Measurements from ENCODE around the gene GRID2. TPM values are rescaled to one million over a fixed set of nuclear protein-coding genes. Genes with fewer than 3 reads are reported as not detected.
"Not testable (repeated sequence)": the region's sequence is repeated elsewhere in the genome, so short reads cannot be mapped to it uniquely, and the experiment has no call there.

The GRID2 gene
- total RNA-seq (2014; rRNA removed; shearing (Covaris generic)), result not detected in 2 replicates

- DNase-seq (ENCODE audit: low spot score), result no peak
These were observed at the start of gene GRID2 for GRCh38 chr4:92303621-92304027. Gene GRID2 (plus strand): TSS chr4:92303966.

GRCh38 chr4:92253986-92254671, 49.6 kb upstream of the GRID2 start:
- DNase-seq (ENCODE audit: low spot score), result no peak

GRCh38 chr4:92254767-92255442, 48.9 kb upstream of the GRID2 start:
- DNase-seq (ENCODE audit: low spot score), result no peak

- no peak for DNase-seq (ENCODE audit: low spot score)
These were observed 47.9 kb upstream of the GRID2 start for GRCh38 chr4:92255920-92256244.

GRCh38 chr4:92257931-92258857, 45.6 kb upstream of the GRID2 start:
- DNase-seq (ENCODE audit: low spot score), result no peak

- no peak for DNase-seq (ENCODE audit: low spot score)
These were observed 42.5 kb upstream of the GRID2 start for GRCh38 chr4:92261256-92261655.

- no peak for DNase-seq (ENCODE audit: low spot score)
These were observed 41.4 kb upstream of the GRID2 start for GRCh38 chr4:92262371-92262770.

- DNase-seq (ENCODE audit: low spot score), result no peak
These were observed 40.8 kb upstream of the GRID2 start for GRCh38 chr4:92263010-92263409.

GRCh38 chr4:92263575-92263974, 40.2 kb upstream of the GRID2 start:
- no peak for DNase-seq (ENCODE audit: low spot score)

- DNase-seq (ENCODE audit: low spot score), result no peak
These were observed 39.6 kb upstream of the GRID2 start for GRCh38 chr4:92264163-92264562.

GRCh38 chr4:92265021-92265420, 38.7 kb upstream of the GRID2 start:
- no peak for DNase-seq (ENCODE audit: low spot score)

GRCh38 chr4:92265798-92266197, 38.0 kb upstream of the GRID2 start:
- no peak for DNase-seq (ENCODE audit: low spot score)

- DNase-seq (ENCODE audit: low spot score), result no peak
These were observed 37.2 kb upstream of the GRID2 start for GRCh38 chr4:92266521-92266920.

- no peak for DNase-seq (ENCODE audit: low spot score)
These were observed 35.1 kb upstream of the GRID2 start for GRCh38 chr4:92268642-92269041.

- DNase-seq (ENCODE audit: low spot score), result no peak
These were observed 32.9 kb upstream of the GRID2 start for GRCh38 chr4:92270908-92271307.

GRCh38 chr4:92271551-92271950, 32.2 kb upstream of the GRID2 start:
- not testable (repeated sequence) for DNase-seq (ENCODE audit: low spot score)

GRCh38 chr4:92277057-92277881, 26.5 kb upstream of the GRID2 start:
- DNase-seq (ENCODE audit: low spot score), result not testable (repeated sequence)

- no peak for DNase-seq (ENCODE audit: low spot score)
These were observed 24.5 kb upstream of the GRID2 start for GRCh38 chr4:92279296-92279695.

GRCh38 chr4:92299152-92299551, 4.6 kb upstream of the GRID2 start:
- DNase-seq (ENCODE audit: low spot score), result peak; percentile 26

GRCh38 chr4:92304121-92304520, 355 bp downstream of the GRID2 start:
- no peak for DNase-seq (ENCODE audit: low spot score)

- DNase-seq (ENCODE audit: low spot score), result no peak
These were observed 840 bp downstream of the GRID2 start for GRCh38 chr4:92304606-92305005.

Measured in HT-29 (cell line).